Breast epithelium (tissue), 4 donors: ENCODE data around the gene MZB1. TPM values are rescaled to one million over a fixed set of nuclear protein-coding genes. Genes with fewer than 3 reads are reported as not detected.

Experiments used
- DNase-seq, 2 donors: peaks; one replicate each; pipeline ENCODE4 v3.0.0-alpha.2; 2019; ENCODE audit warnings: low spot score in 2 of 2
- H3K27ac ChIP-seq, 2 donors: fragments of 200-600 bp; sonication (generic) in 1 of 2; one replicate each; pipeline ENCODE4 v1.5.1; 2016 to 2019; ENCODE audit warnings: mild to moderate bottlenecking in 1 of 2
- H3K27me3 ChIP-seq, 2 donors: fragments of 200-600 bp; sonication (generic) in 1 of 2; one replicate each; pipeline versions ENCODE4 v1.5.1 to v1.6.0; 2017 to 2019; ENCODE audit warnings: control low read depth in 1 of 2, mild to moderate bottlenecking in 1 of 2
- H3K36me3 ChIP-seq: fragments of 200-600 bp; one replicate; pipeline ENCODE4 v1.5.1; 2019
- H3K4me1 ChIP-seq, 2 donors: fragments of 200-600 bp; sonication (generic); one replicate each; pipeline ENCODE4 v1.5.1; 2016 to 2019; ENCODE audit warnings: control low read depth in 1 of 2
- H3K4me3 ChIP-seq, 3 donors: fragments of 200-600 bp; sonication (generic); 1 replicate in 2 of 3; 2 replicates in 1 of 3; pipeline ENCODE4 v1.5.1; 2016 to 2019; ENCODE audit warnings: mild to moderate bottlenecking in 3 of 3, moderate library complexity in 2 of 3
- H3K9me3 ChIP-seq, 2 donors: fragments of 200-600 bp; sonication (generic) in 1 of 2; one replicate each; pipeline ENCODE4 v1.5.1; 2016 to 2019; ENCODE audit warnings: control low read depth in 1 of 2
- POLR2A ChIP-seq: fragments of 450-650 bp; IDR thresholded peaks from one replicate; pipeline ENCODE4 v1.6.1; 2016; ENCODE audit warnings: antibody characterized with exemption, mild to moderate bottlenecking, moderate library complexity
- POLR2AphosphoS5 ChIP-seq, 3 donors: sonication (generic); formaldehyde crosslinking; IDR thresholded peaks; one replicate each; pipeline ENCODE4 v1.6.1; 2017; ENCODE audit warnings: antibody characterized with exemption in 3 of 3
- intact Hi-C: fragments of 100-400 bp; cut with DNase I; formaldehyde crosslinking; loops from one replicate; pipeline ENCODE4 v1.15.1; 2023; ENCODE audit warnings: low total_unique reads
- total RNA-seq, 3 donors: library from RNA; depleted of rRNA; stranded (reverse); fragments of >200 nt; gene quantifications; one replicate each; pipeline ENCODE4 v1.1.0, GENCODE V29; 2016
- TF ChIP-seq, protein P1 (sequence below), 3 donors: fragments of 450-650 bp; IDR thresholded peaks; one replicate each; pipeline ENCODE4 v1.5.1; 2016 to 2017; ENCODE audit warnings: antibody characterized with exemption in 3 of 3, mild to moderate bottlenecking in 3 of 3, moderate library complexity in 3 of 3

The MZB1 gene
- total RNA-seq, 3 donors from 2014 or later: 8.6 to 35.4 TPM; not detected in 1

DNA sequence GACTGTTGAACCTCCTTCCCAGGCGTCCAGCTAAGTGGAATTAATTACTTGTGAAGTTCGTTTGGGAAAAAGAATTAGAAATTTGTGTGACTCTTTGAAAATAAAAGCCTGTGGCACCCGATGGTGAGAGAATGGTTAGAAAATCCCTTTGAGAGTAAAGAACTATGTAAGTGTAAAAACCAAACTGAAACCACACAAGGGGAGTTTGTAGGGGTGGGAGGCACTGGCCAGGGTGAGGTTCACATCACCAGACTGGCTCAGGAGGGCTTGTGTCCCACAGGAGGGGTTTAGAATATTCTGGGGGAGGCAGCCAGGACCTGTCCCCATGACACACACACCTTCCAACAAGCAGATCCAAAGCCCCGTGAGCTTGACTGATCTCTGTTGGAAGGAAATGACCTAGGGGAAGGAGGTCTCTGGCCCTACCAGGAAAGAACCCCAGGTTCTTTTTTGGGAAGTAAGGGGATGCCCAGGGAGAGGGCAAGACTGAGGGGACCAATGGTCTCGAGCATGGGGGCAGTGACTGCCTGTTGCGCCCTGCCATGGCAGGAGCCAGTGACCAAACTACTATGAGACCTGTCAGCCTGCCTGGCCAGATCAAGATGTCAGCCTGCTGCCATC lies 9.9 kb upstream of the MZB1 start:
- TF ChIP-seq POLR2AphosphoS5 (IDR thresholded peaks at IDR 0.05) (no peak), POLR2A (no peak)
- TF ChIP-seq, protein P1, sequence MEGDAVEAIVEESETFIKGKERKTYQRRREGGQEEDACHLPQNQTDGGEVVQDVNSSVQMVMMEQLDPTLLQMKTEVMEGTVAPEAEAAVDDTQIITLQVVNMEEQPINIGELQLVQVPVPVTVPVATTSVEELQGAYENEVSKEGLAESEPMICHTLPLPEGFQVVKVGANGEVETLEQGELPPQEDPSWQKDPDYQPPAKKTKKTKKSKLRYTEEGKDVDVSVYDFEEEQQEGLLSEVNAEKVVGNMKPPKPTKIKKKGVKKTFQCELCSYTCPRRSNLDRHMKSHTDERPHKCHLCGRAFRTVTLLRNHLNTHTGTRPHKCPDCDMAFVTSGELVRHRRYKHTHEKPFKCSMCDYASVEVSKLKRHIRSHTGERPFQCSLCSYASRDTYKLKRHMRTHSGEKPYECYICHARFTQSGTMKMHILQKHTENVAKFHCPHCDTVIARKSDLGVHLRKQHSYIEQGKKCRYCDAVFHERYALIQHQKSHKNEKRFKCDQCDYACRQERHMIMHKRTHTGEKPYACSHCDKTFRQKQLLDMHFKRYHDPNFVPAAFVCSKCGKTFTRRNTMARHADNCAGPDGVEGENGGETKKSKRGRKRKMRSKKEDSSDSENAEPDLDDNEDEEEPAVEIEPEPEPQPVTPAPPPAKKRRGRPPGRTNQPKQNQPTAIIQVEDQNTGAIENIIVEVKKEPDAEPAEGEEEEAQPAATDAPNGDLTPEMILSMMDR (IDR thresholded peaks at IDR 0.05): no peak
- intact Hi-C loops: loop anchor here (10.0 kb wide), 1 partner anchor 105 kb away; the partner anchor contains the start of gene MATR3
- no peaks in the 10 kb centered on the region for H3K27me3 ChIP-seq
- DNase-seq: no peak
- H3K27ac ChIP-seq: no peak overlapping the region
- no peaks in the 10 kb centered on the region for H3K9me3 ChIP-seq
- no peak overlapping the region for H3K4me3 ChIP-seq
- no peaks in the 10 kb centered on the region for H3K36me3 ChIP-seq
- no peaks in the 10 kb centered on the region for H3K4me1 ChIP-seq

DNA sequence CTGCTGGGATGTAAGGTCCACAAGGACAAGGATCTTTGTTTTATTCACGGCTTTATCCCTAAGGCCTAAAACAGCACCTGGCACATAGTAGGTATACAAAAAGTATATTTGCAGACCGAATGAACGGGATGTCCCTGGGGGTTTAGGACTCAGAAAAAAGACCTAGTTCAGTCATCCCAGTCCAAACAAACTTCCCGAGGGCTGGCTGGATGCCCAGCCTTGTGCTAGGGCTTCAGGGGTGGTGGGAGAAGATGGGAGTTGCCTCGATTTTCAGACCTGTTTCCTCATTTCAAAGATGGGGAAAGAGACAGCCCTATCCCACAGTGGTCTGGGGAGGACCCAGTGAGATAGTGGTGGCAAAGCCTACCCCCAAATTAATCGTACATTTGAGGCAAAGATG lies 8.2 kb upstream of the MZB1 start:
- Histone ChIP-seq H3K9me3 (no peaks in the 10 kb centered on the region), H3K27ac (no peak overlapping the region), H3K4me1 (peaks cover 2 to 3% of the 10 kb centered on the region in 2 donors), H3K27me3 (peaks cover 0 to 3% of the 10 kb centered on the region in 2 donors), H3K4me3 (no peak overlapping the region), H3K36me3 (no peaks in the 10 kb centered on the region)
- TF ChIP-seq, protein P1 (IDR thresholded peaks at IDR 0.05): no peak
- TF ChIP-seq POLR2AphosphoS5 (IDR thresholded peaks at IDR 0.05): no peak
- TF ChIP-seq POLR2A: no peak
- intact Hi-C loops: loop anchor here (10.0 kb wide), 1 partner anchor 103 kb away; the partner anchor contains the start of gene MATR3
- no peak for DNase-seq

DNA sequence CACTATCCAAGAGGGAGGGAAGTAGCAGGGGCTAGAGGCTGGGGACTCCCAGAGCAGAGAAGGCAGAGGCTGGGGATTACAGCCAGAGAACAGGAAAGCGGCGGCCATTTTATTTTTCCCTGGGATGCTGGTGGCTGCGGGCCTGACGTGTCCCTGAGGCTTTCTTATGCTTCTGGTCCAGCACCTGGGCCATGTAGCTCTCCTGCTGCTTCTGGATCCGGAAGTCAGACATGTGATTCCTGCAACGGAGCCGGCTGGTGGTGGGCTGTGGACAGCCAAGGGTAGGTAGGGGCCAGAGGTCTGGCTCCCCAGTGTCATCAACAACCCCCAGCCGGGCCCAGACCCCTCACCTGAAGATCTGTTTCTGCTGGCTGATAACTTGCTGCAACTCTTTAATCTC lies 7.0 kb upstream of the MZB1 start:
- Histone ChIP-seq H3K4me3 (no peak overlapping the region), H3K4me1 (peaks cover 3 to 10% of the 10 kb centered on the region in 2 donors), H3K27me3 (peaks cover 0 to 3% of the 10 kb centered on the region in 2 donors), H3K36me3 (no peaks in the 10 kb centered on the region), H3K27ac (no peak overlapping the region), H3K9me3 (no peaks in the 10 kb centered on the region)
- intact Hi-C loops: loop anchor here (10.0 kb wide), 1 partner anchor 102 kb away; the partner anchor contains the start of gene MATR3
- TF ChIP-seq, protein P1 (IDR thresholded peaks at IDR 0.05): no peak
- TF ChIP-seq POLR2AphosphoS5 (IDR thresholded peaks at IDR 0.05) (no peak), POLR2A (no peak)
- no peak for DNase-seq

DNA sequence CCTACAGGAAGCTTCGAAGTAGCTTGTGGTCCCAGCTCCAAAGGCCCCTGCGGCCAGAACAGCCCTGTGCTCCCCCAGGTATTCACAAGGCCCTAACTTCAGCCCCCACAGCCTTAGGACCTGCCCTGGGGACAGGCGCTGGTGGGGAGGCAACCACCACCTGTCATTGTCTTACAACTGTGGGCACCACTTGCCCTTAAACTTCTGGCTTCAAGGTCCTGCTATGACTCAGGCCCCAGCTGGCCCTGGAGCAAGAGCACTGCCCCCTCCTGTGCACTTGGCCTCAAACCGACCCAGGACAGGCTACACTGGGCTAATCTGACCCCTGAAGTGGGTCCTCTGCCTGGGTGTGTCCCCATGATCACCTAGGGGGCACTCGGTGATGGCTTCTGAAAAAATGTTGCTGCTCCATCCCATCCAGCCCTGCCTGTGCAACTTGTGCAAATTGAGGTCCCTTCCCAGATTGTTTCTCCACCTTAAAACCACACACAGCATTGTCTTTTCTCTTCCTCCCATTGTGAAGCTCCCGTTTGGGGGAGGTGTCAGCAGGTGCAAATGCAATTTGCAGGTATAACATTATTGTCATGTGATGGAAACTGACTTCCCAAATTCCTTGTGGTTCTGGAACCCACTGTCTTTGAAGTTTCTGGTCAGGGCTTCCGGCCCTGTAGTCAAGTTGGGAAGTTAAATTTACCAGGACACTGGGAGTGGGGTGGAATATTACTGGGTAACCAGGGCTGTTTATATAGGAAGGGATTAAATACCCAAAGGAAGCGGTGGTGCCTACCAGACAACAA lies 6.3 kb upstream of the MZB1 start:
- H3K4me1 ChIP-seq: peaks cover 3 to 10% of the 10 kb centered on the region in 2 donors
- no peak overlapping the region for H3K27ac ChIP-seq
- H3K9me3 ChIP-seq: no peaks in the 10 kb centered on the region
- intact Hi-C loops: loop anchor here (10.0 kb wide), 1 partner anchor 101 kb away; the partner anchor contains the start of gene MATR3
- no peaks in the 10 kb centered on the region for H3K36me3 ChIP-seq
- H3K27me3 ChIP-seq: peaks cover 0 to 3% of the 10 kb centered on the region in 2 donors
- no peak overlapping the region for H3K4me3 ChIP-seq
- no peak for DNase-seq
- TF ChIP-seq, protein P1 (IDR thresholded peaks at IDR 0.05): no peak
- TF ChIP-seq POLR2AphosphoS5 (IDR thresholded peaks at IDR 0.05) (no peak), POLR2A (no peak)
